Measurements from ENCODE around the gene UGT8. TPM values are rescaled to one million over a fixed set of nuclear protein-coding genes. Genes with fewer than 3 reads are reported as not detected.
"Not testable (repeated sequence)": the region's sequence is repeated elsewhere in the genome, so short reads cannot be mapped to it uniquely, and the experiment has no call there.

UGT8 gene
- total RNA-seq, 1 donor from 2014 or later = not detected

GRCh38 chr4:114607056-114607455 lies 8.4 kb downstream of the UGT8 start:
- Histone ChIP-seq H3K27ac (no peak overlapping the region), H3K4me3 (no peak overlapping the region), H3K4me1 (no peaks in the 10 kb centered on the region), H3K27me3 (no peaks in the 10 kb centered on the region), H3K36me3 (no peaks in the 10 kb centered on the region), H3K9me3 (no peaks in the 10 kb centered on the region)
- intact Hi-C loops (cut with DNase I) = no loop called here
- TF ChIP-seq, protein P1, sequence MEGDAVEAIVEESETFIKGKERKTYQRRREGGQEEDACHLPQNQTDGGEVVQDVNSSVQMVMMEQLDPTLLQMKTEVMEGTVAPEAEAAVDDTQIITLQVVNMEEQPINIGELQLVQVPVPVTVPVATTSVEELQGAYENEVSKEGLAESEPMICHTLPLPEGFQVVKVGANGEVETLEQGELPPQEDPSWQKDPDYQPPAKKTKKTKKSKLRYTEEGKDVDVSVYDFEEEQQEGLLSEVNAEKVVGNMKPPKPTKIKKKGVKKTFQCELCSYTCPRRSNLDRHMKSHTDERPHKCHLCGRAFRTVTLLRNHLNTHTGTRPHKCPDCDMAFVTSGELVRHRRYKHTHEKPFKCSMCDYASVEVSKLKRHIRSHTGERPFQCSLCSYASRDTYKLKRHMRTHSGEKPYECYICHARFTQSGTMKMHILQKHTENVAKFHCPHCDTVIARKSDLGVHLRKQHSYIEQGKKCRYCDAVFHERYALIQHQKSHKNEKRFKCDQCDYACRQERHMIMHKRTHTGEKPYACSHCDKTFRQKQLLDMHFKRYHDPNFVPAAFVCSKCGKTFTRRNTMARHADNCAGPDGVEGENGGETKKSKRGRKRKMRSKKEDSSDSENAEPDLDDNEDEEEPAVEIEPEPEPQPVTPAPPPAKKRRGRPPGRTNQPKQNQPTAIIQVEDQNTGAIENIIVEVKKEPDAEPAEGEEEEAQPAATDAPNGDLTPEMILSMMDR (IDR thresholded peaks at IDR 0.05) = no peak
- no peak for DNase-seq (ENCODE audit: low spot score in 2 of 2)

GRCh38 chr4:114613560-114613959 lies 15.0 kb downstream of the UGT8 start:
- Histone ChIP-seq H3K4me3 (no peak overlapping the region), H3K36me3 (no peaks in the 10 kb centered on the region)
- intact Hi-C loops (cut with DNase I) = no loop called here

GRCh38 chr4:114615435-114615834 lies 16.8 kb downstream of the UGT8 start:
- no peaks in the 10 kb centered on the region for H3K9me3 ChIP-seq
- no peak overlapping the region for H3K4me3 ChIP-seq
- intact Hi-C loops (cut with DNase I) = no loop called here
- TF ChIP-seq, protein P1 (IDR thresholded peaks at IDR 0.05) = no peak
- H3K36me3 ChIP-seq = no peaks in the 10 kb centered on the region
- H3K4me1 ChIP-seq = no peaks in the 10 kb centered on the region
- no peak overlapping the region for H3K27ac ChIP-seq
- H3K27me3 ChIP-seq = no peaks in the 10 kb centered on the region
- DNase-seq (ENCODE audit: low spot score in 2 of 2) = no peak

More at GRCh38 chr4:114613560-114613959, 15.0 kb downstream of the UGT8 start:
- Histone ChIP-seq H3K27ac (no peak overlapping the region), H3K9me3 (no peaks in the 10 kb centered on the region), H3K27me3 (no peaks in the 10 kb centered on the region), H3K4me1 (no peaks in the 10 kb centered on the region)
- TF ChIP-seq, protein P1 (IDR thresholded peaks at IDR 0.05) = no peak
- DNase-seq (ENCODE audit: low spot score in 2 of 2) = no peak

- H3K27me3 ChIP-seq; DNase-seq (ENCODE audit: low spot score in 2 of 2); H3K27ac ChIP-seq; intact Hi-C loops (cut with DNase I); H3K4me3 ChIP-seq; H3K4me1 ChIP-seq; H3K9me3 ChIP-seq; H3K36me3 ChIP-seq: not testable (repeated sequence)
Observed at GRCh38 chr4:114616036-114616435, 17.4 kb downstream of the UGT8 start.

GRCh38 chr4:114626196-114626595 lies 27.6 kb downstream of the UGT8 start:
- Histone ChIP-seq H3K36me3 (no peaks in the 10 kb centered on the region), H3K9me3 (no peaks in the 10 kb centered on the region), H3K4me1 (no peaks in the 10 kb centered on the region), H3K27me3 (no peaks in the 10 kb centered on the region), H3K27ac (no peak overlapping the region), H3K4me3 (no peak overlapping the region)
- intact Hi-C loops (cut with DNase I) = no loop called here
- no peak for DNase-seq (ENCODE audit: low spot score in 2 of 2)
- TF ChIP-seq, protein P1 (IDR thresholded peaks at IDR 0.05) = no peak

- intact Hi-C loops (cut with DNase I) = no loop called here
- H3K36me3 ChIP-seq = no peaks in the 10 kb centered on the region
- H3K4me1 ChIP-seq = no peaks in the 10 kb centered on the region
- no peaks in the 10 kb centered on the region for H3K9me3 ChIP-seq
- no peaks in the 10 kb centered on the region for H3K27me3 ChIP-seq
- no peak overlapping the region for H3K27ac ChIP-seq
- TF ChIP-seq, protein P1 (IDR thresholded peaks at IDR 0.05) = no peak
- no peak for DNase-seq (ENCODE audit: low spot score in 2 of 2)
- H3K4me3 ChIP-seq = no peak overlapping the region
Observed at GRCh38 chr4:114636192-114636935, 37.8 kb downstream of the UGT8 start.
